ENCODE data around the gene MAD1L1.

GRCh38 chr7:1910081-1910685, 322.6 kb downstream of the MAD1L1 start:
- TF ChIP-seq CTCF (IDR thresholded peaks at IDR 0.05; ENCODE audit: extremely low read depth in 1 of 2, insufficient read depth in 1 of 2, low read depth in 1 of 2, low read length in 2 of 2) (no peak), POLR2AphosphoS5 (IDR thresholded peaks at IDR 0.05; ENCODE audit: insufficient read depth, low read depth, low read length) (no peak), EZH2 (IDR thresholded peaks at IDR 0.05; ENCODE audit: borderline replicate concordance, low read depth, low read length, severe bottlenecking) (no peak), POLR2A (IDR thresholded peaks at IDR 0.05; ENCODE audit: low read depth, low read length) (no peak), FOS (IDR thresholded peaks at IDR 0.05; ENCODE audit: borderline replicate concordance, insufficient read depth, low read length) (no peak), MYC (IDR thresholded peaks at IDR 0.05; ENCODE audit: low read depth, low read length) (no peak), JUN (IDR thresholded peaks at IDR 0.05; ENCODE audit: borderline replicate concordance, insufficient read depth, insufficient read length, low read depth) (no peak), GATA2 (IDR thresholded peaks at IDR 0.05; ENCODE audit: insufficient read depth, insufficient read length, low read depth, low read length) (no peak)
- TF ChIP-seq, protein P1, sequence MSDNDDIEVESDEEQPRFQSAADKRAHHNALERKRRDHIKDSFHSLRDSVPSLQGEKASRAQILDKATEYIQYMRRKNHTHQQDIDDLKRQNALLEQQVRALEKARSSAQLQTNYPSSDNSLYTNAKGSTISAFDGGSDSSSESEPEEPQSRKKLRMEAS (IDR thresholded peaks at IDR 0.05; ENCODE audit: insufficient read depth, insufficient read length), result no peak
